COR-L47 (cell line): ENCODE results near the gene KCNQ1.
A peak's percentile ranks its signal among the peaks of the same experiment; 100 is the strongest.

Experiments used
- DNase-seq: peaks from one replicate; lab custom pipeline; 2025; lab: John Stamatoyannopoulos, UW

Gene KCNQ1

GRCh38 chr11:2796508-2797113 lies 351.8 kb downstream of the KCNQ1 start:
- no peak for DNase-seq

GRCh38 chr11:2797121-2797711 lies 352.4 kb downstream of the KCNQ1 start:
- no peak for DNase-seq

GRCh38 chr11:2797741-2798361 lies 353.0 kb downstream of the KCNQ1 start:
- no peak for DNase-seq

GRCh38 chr11:2798951-2799761 lies 354.3 kb downstream of the KCNQ1 start:
- DNase-seq = no peak

- DNase-seq = no peak
Observed at GRCh38 chr11:2799881-2800654, 355.3 kb downstream of the KCNQ1 start.

GRCh38 chr11:2800655-2801531 lies 356.1 kb downstream of the KCNQ1 start:
- no peak for DNase-seq

- no peak for DNase-seq
Observed at GRCh38 chr11:2801711-2802388, 357.0 kb downstream of the KCNQ1 start.

- DNase-seq = no peak
Observed at GRCh38 chr11:2802389-2803185, 357.8 kb downstream of the KCNQ1 start.

- no peak for DNase-seq
Observed at GRCh38 chr11:2803186-2804091, 358.6 kb downstream of the KCNQ1 start.

GRCh38 chr11:2804189-2804588 lies 359.4 kb downstream of the KCNQ1 start:
- no peak for DNase-seq

- DNase-seq = no peak
Observed at GRCh38 chr11:2804701-2805387, 360.0 kb downstream of the KCNQ1 start.

- no peak for DNase-seq
Observed at GRCh38 chr11:2805388-2806056, 360.7 kb downstream of the KCNQ1 start.

- no peak for DNase-seq
Observed at GRCh38 chr11:2806351-2807024, 361.7 kb downstream of the KCNQ1 start.

GRCh38 chr11:2807025-2807681 lies 362.3 kb downstream of the KCNQ1 start:
- DNase-seq = peak; percentile 12

GRCh38 chr11:2807801-2808241 lies 363.0 kb downstream of the KCNQ1 start:
- DNase-seq = peak; percentile 10
